PFSK-1 (cell line): ENCODE results near the gene THSD4.

Experiments
- FOXP2 ChIP-seq: optimal IDR thresholded peaks from 2 replicates; pipeline ENCODE3; 2011; ENCODE audit warnings: borderline replicate concordance, control low read depth, inconsistent platforms; ENCODE audit not compliant: insufficient read depth; ENCODE audit errors: extremely low read length, extremely low read depth
- POLR2AphosphoS5 ChIP-seq: IDR thresholded peaks from 2 replicates; pipeline ENCODE4 v1.6.1; 2012; ENCODE audit warnings: low read depth, mild to moderate bottlenecking, control low read depth, low read length, moderate library complexity
- REST ChIP-seq, 2 experiments: IDR thresholded peaks; 2 replicates each; pipeline versions ENCODE4 v1.6.1 to v1.8.0; 2011 to 2012; ENCODE audit warnings: low read depth in 2 of 2, low read length in 2 of 2, control low read depth in 1 of 2, inconsistent platforms in 1 of 2, mild to moderate bottlenecking in 1 of 2, moderate library complexity in 1 of 2; ENCODE audit not compliant: insufficient read depth in 1 of 2
- SIN3A ChIP-seq: IDR thresholded peaks from 2 replicates; pipeline ENCODE4 v1.6.1; 2012; ENCODE audit warnings: mild to moderate bottlenecking, low read length, moderate library complexity, borderline replicate concordance; ENCODE audit not compliant: insufficient read depth
- TAF1 ChIP-seq: IDR thresholded peaks from 2 replicates; pipeline ENCODE4 v1.6.1; 2012; ENCODE audit warnings: low read length, control low read depth, borderline replicate concordance; ENCODE audit not compliant: insufficient read depth

The THSD4 gene

GRCh38 chr15:71387810-71388209 lies 272.5 kb downstream of the THSD4 start:
- TF ChIP-seq SIN3A (no peak), FOXP2 (no peak), REST (IDR thresholded peaks at IDR 0.05; ENCODE audit: insufficient read depth in 1 of 2, low read depth in 2 of 2, low read length in 2 of 2) (no peak), POLR2AphosphoS5 (no peak), TAF1 (no peak)

- TF ChIP-seq FOXP2 (no peak), SIN3A (no peak), REST (IDR thresholded peaks at IDR 0.05; ENCODE audit: insufficient read depth in 1 of 2, low read depth in 2 of 2, low read length in 2 of 2) (no peak), POLR2AphosphoS5 (no peak), TAF1 (no peak)
These were observed 274.8 kb downstream of the THSD4 start for GRCh38 chr15:71390096-71390495.

- TF ChIP-seq FOXP2 (no peak), SIN3A (no peak), REST (IDR thresholded peaks at IDR 0.05; ENCODE audit: insufficient read depth in 1 of 2, low read depth in 2 of 2, low read length in 2 of 2) (no peak), POLR2AphosphoS5 (no peak), TAF1 (no peak)
These were observed 276.3 kb downstream of the THSD4 start for GRCh38 chr15:71391421-71392088.

GRCh38 chr15:71392861-71393283 lies 277.6 kb downstream of the THSD4 start:
- no peak for TF ChIP-seq POLR2AphosphoS5
- TF ChIP-seq TAF1 = no peak
- TF ChIP-seq FOXP2 = no peak
- no peak for TF ChIP-seq SIN3A
- TF ChIP-seq REST (IDR thresholded peaks at IDR 0.05; ENCODE audit: insufficient read depth in 1 of 2, low read depth in 2 of 2, low read length in 2 of 2) = no peak

GRCh38 chr15:71393383-71393782 lies 278.1 kb downstream of the THSD4 start:
- TF ChIP-seq FOXP2 (no peak), SIN3A (no peak), POLR2AphosphoS5 (no peak), TAF1 (no peak), REST (IDR thresholded peaks at IDR 0.05; ENCODE audit: insufficient read depth in 1 of 2, low read depth in 2 of 2, low read length in 2 of 2) (no peak)
